OCI-LY3 (cell line): ENCODE data around the gene MEPE.

Source experiments
- H2AFZ ChIP-seq: fragments of 200-600, 300-600 bp; shearing (Covaris generic); 2 replicates; pipeline ENCODE4 v1.6.0; 2014; ENCODE audit warnings: antibody characterized with exemption, low read depth, low read length
- H3K27ac ChIP-seq: fragments of 200-600, 300-600 bp; sonication (generic); 2 replicates; pipeline ENCODE4 v1.5.1; 2014; ENCODE audit warnings: mild to moderate bottlenecking, low read length, moderate library complexity, mixed read lengths
- H3K27me3 ChIP-seq: fragments of 200-600, 300-600 bp; sonication (generic); 2 replicates; pipeline ENCODE4 v1.6.1; 2014; ENCODE audit warnings: low read depth, low read length, mixed read lengths
- H3K36me3 ChIP-seq: fragments of 200-600, 300-600 bp; sonication (generic); replicated peaks from 2 replicates; pipeline ENCODE3; 2014; ENCODE audit warnings: low read depth, low read length, mixed read lengths
- H3K4me1 ChIP-seq: fragments of 300-600, 200-600 bp; sonication (generic); 2 replicates; pipeline ENCODE4 v1.6.1; 2014; ENCODE audit warnings: low read length, mixed read lengths
- H3K4me2 ChIP-seq: fragments of 200-600, 300-600 bp; sonication (generic); 2 replicates; pipeline ENCODE4 v1.6.1; 2014; ENCODE audit warnings: low read length, mixed read lengths
- H3K4me3 ChIP-seq: fragments of 300-600, 200-600 bp; sonication (generic); 2 replicates; pipeline ENCODE4 v1.5.1; 2014; ENCODE audit warnings: antibody characterized with exemption, mild to moderate bottlenecking, low read length, moderate library complexity
- H3K79me2 ChIP-seq: fragments of 300-600, 200-600 bp; shearing (Covaris generic); 2 replicates; pipeline ENCODE4 v1.6.1; 2014; ENCODE audit warnings: mild to moderate bottlenecking, low read length, mixed read lengths
- H3K9ac ChIP-seq: fragments of 300-600, 200-600 bp; shearing (Covaris generic); 2 replicates; pipeline ENCODE4 v1.6.0; 2014; ENCODE audit warnings: mild to moderate bottlenecking, low read length, moderate library complexity
- H3K9me3 ChIP-seq: fragments of 200-600, 300-600 bp; shearing (Covaris generic); 2 replicates; pipeline ENCODE4 v1.6.1; 2014; ENCODE audit warnings: low read length, mixed read lengths; ENCODE audit not compliant: insufficient read depth
- H4K20me1 ChIP-seq: fragments of 200-600, 300-600 bp; sonication (generic); 2 replicates; pipeline ENCODE4 v1.6.1; 2016; ENCODE audit warnings: low read length, mixed read lengths; ENCODE audit not compliant: insufficient read depth
- EZH2phosphoT487 ChIP-seq: fragments of 200-600 bp; shearing (Covaris generic); IDR thresholded peaks from 2 replicates; pipeline ENCODE4 v1.6.1; 2018; ENCODE audit warnings: antibody characterized with exemption, mixed run types, low read depth
- TF ChIP-seq, protein P1 (sequence below): fragments of 200-600, 300-600 bp; sonication (generic); IDR thresholded peaks from 2 replicates; pipeline ENCODE4 v1.5.1; 2014; ENCODE audit warnings: antibody characterized with exemption, low read length, low read depth

Gene MEPE

DNA sequence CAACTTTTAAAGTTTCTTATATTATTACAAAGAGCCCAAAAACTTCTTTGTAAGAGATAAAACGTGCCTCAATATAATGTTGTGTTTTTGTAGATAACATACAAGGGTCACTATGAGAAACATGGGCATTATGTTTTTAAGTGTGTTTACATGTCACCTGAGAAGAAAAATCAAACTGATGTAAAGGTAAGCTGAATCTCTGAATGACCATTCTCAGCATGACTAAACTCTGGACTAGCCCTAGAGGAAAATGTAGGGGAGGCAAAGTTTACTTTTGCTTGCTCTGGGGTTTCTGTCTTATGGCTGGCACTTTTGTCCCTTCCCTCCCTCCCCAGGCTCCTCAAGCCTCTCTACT is 6.8 kb downstream of the MEPE start:
- no peak overlapping the region for H3K9ac ChIP-seq
- H3K4me1 ChIP-seq, result peaks cover 2% of the 10 kb centered on the region; the same call in 1 of the 2 replicates
- no peak overlapping the region for H2AFZ ChIP-seq

DNA sequence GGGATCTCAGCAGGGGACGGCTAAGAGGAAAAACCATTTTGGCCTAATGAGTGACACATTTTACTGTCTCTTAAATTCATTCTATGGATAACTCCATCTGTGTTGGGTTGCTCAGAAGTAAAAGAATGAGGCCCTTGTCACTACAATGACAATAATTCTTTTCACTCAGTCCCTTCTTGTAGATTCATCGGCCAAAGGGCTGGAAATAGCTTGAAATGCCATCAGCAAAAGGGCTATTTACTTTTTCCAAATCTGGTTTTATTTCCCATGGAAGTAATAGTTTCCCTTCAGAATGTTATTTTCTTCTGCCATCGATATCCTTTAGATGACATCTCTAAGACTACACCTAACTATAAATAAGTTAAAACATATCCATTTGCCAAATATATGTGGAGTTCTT is 7.4 kb downstream of the MEPE start:
- no peak overlapping the region for H3K9ac ChIP-seq
- peaks cover 2% of the 10 kb centered on the region; the same call in 1 of the 2 replicates for H3K4me1 ChIP-seq
- no peaks in the 10 kb centered on the region for H3K9me3 ChIP-seq

More for the DNA sequence above, 6.8 kb downstream of the MEPE start:
- Histone ChIP-seq H3K27me3 (peaks cover 25% of the 10 kb centered on the region), H3K4me3 (no peak overlapping the region), H3K9me3 (no peaks in the 10 kb centered on the region), H3K27ac (no peak overlapping the region), H3K79me2 (no peaks in the 10 kb centered on the region), H4K20me1 (no peaks in the 10 kb centered on the region), H3K4me2 (no peak overlapping the region), H3K36me3 (no peaks in the 10 kb centered on the region)
- TF ChIP-seq, protein P1, sequence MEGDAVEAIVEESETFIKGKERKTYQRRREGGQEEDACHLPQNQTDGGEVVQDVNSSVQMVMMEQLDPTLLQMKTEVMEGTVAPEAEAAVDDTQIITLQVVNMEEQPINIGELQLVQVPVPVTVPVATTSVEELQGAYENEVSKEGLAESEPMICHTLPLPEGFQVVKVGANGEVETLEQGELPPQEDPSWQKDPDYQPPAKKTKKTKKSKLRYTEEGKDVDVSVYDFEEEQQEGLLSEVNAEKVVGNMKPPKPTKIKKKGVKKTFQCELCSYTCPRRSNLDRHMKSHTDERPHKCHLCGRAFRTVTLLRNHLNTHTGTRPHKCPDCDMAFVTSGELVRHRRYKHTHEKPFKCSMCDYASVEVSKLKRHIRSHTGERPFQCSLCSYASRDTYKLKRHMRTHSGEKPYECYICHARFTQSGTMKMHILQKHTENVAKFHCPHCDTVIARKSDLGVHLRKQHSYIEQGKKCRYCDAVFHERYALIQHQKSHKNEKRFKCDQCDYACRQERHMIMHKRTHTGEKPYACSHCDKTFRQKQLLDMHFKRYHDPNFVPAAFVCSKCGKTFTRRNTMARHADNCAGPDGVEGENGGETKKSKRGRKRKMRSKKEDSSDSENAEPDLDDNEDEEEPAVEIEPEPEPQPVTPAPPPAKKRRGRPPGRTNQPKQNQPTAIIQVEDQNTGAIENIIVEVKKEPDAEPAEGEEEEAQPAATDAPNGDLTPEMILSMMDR, result no peak
- TF ChIP-seq EZH2phosphoT487, result no peak

DNA sequence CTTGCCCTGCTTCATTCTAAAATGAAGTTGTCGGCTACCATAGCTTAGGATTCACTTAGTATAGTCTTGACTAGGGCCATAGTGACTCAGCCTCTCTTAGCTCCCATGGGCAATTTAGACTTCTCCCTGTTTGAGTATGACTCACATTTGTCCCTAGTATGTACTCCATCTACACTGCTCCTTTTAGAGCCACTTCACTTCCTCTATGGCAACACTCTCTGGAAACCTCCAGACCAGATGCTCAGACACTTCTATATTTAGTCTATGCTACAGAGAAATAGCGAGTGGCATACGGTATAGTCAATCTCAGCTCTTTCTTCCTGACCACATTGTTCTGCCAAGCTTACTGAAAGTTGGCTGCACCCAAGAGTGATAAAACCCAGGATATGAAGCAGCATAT is 11.2 kb downstream of the MEPE start:
- no peaks in the 10 kb centered on the region for H3K79me2 ChIP-seq
- no peak overlapping the region for H3K4me2 ChIP-seq
- peaks cover 2% of the 10 kb centered on the region; the same call in 1 of the 2 replicates for H3K4me1 ChIP-seq
- no peaks in the 10 kb centered on the region for H3K36me3 ChIP-seq
- peaks cover 46% of the 10 kb centered on the region for H3K27me3 ChIP-seq
- no peak for TF ChIP-seq EZH2phosphoT487
- TF ChIP-seq, protein P1, result no peak
- no peak overlapping the region for H2AFZ ChIP-seq
- H3K27ac ChIP-seq, result no peak overlapping the region
- H3K9me3 ChIP-seq, result no peaks in the 10 kb centered on the region
- H3K9ac ChIP-seq, result no peak overlapping the region
- no peaks in the 10 kb centered on the region for H4K20me1 ChIP-seq
- H3K4me3 ChIP-seq, result no peak overlapping the region

More for the DNA sequence above, 7.4 kb downstream of the MEPE start:
- Histone ChIP-seq H3K36me3 (no peaks in the 10 kb centered on the region), H3K4me2 (no peak overlapping the region), H4K20me1 (no peaks in the 10 kb centered on the region), H2AFZ (no peak overlapping the region), H3K79me2 (no peaks in the 10 kb centered on the region), H3K27me3 (peaks cover 25% of the 10 kb centered on the region), H3K4me3 (no peak overlapping the region), H3K27ac (no peak overlapping the region)
- no peak for TF ChIP-seq EZH2phosphoT487
- TF ChIP-seq, protein P1, result no peak

DNA sequence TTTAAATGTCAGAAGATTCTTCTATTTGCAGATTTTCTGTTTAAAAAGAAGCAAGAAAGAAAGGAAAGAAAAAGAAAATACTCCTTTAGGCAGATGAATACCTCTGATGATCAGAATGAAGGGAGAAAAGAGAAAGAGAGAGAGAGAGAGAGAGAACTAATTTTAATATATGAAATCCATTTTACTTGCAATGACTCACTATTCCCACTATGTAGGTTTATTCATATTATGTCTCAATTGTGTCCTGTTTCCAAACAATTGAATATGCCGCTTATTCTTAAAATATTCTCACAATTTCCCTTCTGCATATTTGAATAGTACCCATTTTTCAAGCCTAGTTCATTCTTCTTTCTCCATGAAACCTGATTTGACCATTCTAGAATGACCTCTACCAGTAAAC is 11.7 kb downstream of the MEPE start:
- Histone ChIP-seq H3K27ac (no peak overlapping the region), H3K4me2 (no peak overlapping the region), H3K4me3 (no peak overlapping the region), H3K36me3 (no peaks in the 10 kb centered on the region), H4K20me1 (no peaks in the 10 kb centered on the region), H2AFZ (no peak overlapping the region), H3K79me2 (no peaks in the 10 kb centered on the region), H3K27me3 (peaks cover 46% of the 10 kb centered on the region), H3K9ac (no peak overlapping the region), H3K9me3 (no peaks in the 10 kb centered on the region), H3K4me1 (peaks cover 4% of the 10 kb centered on the region)
- TF ChIP-seq, protein P1, result no peak
- no peak for TF ChIP-seq EZH2phosphoT487
